NT2/D1 (cell line): ENCODE results near the gene USP40.

Experiments
- SUZ12 ChIP-seq: IDR thresholded peaks from 2 replicates; pipeline ENCODE4 v1.6.1; 2011; ENCODE audit not compliant: insufficient read length, insufficient read depth; ENCODE audit errors: extremely low read depth
- YY1 ChIP-seq: IDR thresholded peaks from 2 replicates; pipeline ENCODE4 v1.6.1; 2011; ENCODE audit not compliant: insufficient read length, insufficient read depth
- ZNF274 ChIP-seq: IDR thresholded peaks from 2 replicates; pipeline ENCODE4 v1.6.1; 2011; ENCODE audit warnings: mild to moderate bottlenecking, low read depth, low read length

DNA sequence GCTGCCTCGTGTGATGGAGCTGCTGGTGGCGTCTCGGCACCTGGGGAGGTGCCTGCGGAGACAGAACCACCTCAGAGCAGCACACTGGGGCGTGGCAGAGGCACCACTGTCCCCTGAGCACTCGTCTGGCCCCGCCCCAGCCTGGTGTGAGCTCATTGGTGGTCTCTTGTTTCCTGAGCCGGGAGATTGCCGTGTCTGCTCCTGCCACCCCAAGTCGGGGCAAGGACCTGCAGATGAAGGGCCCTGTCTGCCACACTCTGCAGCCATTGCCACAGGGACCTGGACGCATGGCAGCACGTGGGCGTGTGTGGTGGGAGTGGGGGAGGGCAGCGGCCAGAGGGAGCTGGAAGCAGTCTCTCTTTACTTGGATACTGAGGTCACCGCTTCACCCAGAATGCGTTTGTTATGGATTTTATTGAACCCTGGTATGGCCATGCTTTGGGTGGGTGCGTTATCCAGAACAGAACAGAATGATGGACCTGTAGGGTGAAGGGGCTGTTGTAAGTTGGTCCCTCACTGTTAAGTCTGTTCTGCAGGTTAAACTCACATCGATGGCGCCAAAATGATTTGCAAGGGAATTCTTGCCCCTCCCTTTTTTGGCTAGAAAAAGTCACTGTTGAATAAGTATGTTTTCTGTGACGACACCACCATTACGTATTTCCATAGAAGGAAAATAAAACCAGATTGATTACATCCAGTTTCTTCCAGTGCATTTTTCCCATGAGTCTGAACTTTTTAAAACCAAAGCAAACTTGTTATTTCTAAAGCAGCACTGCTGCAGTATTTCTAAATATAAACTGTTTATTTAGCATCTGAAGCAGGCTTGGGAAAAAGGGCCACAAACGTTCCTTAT, 92.0 kb downstream of the USP40 start:
- TF ChIP-seq SUZ12 (no peak), YY1 (no peak), ZNF274 (no peak)
